Thyroid gland (tissue), 4 donors: ENCODE data around the gene BTNL8. TPM values are rescaled to one million over a fixed set of nuclear protein-coding genes. Genes with fewer than 3 reads are reported as not detected.

Experiments used
- DNase-seq, 2 donors: peaks; one replicate each; pipeline ENCODE4 v3.0.0-alpha.2; 2019
- H3K27ac ChIP-seq, 3 donors: fragments of 200-600 bp; sonication (generic); 1 replicate in 2 of 3; 2 replicates in 1 of 3; pipeline ENCODE4 v1.5.1; 2016 to 2019; ENCODE audit warnings: mild to moderate bottlenecking in 1 of 3, moderate library complexity in 1 of 3
- H3K27me3 ChIP-seq: fragments of 200-600 bp; sonication (generic); one replicate; pipeline ENCODE4 v1.5.1; 2019
- H3K36me3 ChIP-seq, 2 donors: fragments of 200-600 bp; sonication (generic); one replicate each; pipeline ENCODE4 v1.5.1; 2016 to 2019
- H3K4me1 ChIP-seq, 2 donors: fragments of 200-600 bp; sonication (generic); one replicate each; pipeline ENCODE4 v1.5.1; 2017 to 2019
- H3K4me3 ChIP-seq, 3 donors: fragments of 200-600 bp; sonication (generic); replicated peaks in 1 of 3; 1 replicate in 2 of 3; 2 replicates in 1 of 3; pipeline ENCODE4 v1.5.1; 2016; ENCODE audit warnings: mild to moderate bottlenecking in 1 of 3
- H3K9me3 ChIP-seq: fragments of 200-600 bp; sonication (generic); one replicate; pipeline ENCODE4 v1.5.1; 2017
- CTCF ChIP-seq, 6 experiments: fragments of 200-600 bp in 3 of 6; fragments of 450-650 bp in 3 of 6; sonication (generic) in 3 of 6; IDR thresholded peaks; one replicate each; pipeline ENCODE4 v1.5.1; 2016 to 2019; ENCODE audit warnings: antibody characterized with exemption in 6 of 6, mild to moderate bottlenecking in 2 of 6, inconsistent platforms in 1 of 6, moderate library complexity in 1 of 6
- POLR2A ChIP-seq, 2 donors: fragments of 450-650 bp; IDR thresholded peaks; one replicate each; pipeline ENCODE4 v1.6.1; 2017; ENCODE audit warnings: antibody characterized with exemption in 2 of 2, mild to moderate bottlenecking in 2 of 2, moderate library complexity in 1 of 2
- WGBS, 2 donors: methylation state at CpG; one replicate each; pipeline ENCODE4 v1.1.5; 2017; 5-methylcytosine and 5-hydroxymethylcytosine counted together
- intact Hi-C: fragments of 100-400 bp; cut with DNase I; formaldehyde crosslinking; loops from one replicate; pipeline ENCODE4 v1.15.1; 2023
- total RNA-seq, 4 donors: library from RNA; depleted of rRNA; stranded (reverse); fragments of >200 nt; gene quantifications; one replicate each; pipeline ENCODE4 v1.2.3, GENCODE V29; 2016

BTNL8 gene
- total RNA-seq, 4 donors from 2014 or later = 0.89 to 7.1 (median 2.8) TPM

- 76 to 78% methylated on average over 13 of the region's 13 CpGs for WGBS, 2 donors
- peaks cover 27 to 30% of the 10 kb centered on the region in 2 donors for H3K36me3 ChIP-seq
- intact Hi-C loops = no loop called here
Measured at GRCh38 chr5:180853121-180853847, 45.7 kb upstream of the BTNL8 start.

GRCh38 chr5:180853848-180854176 lies 45.1 kb upstream of the BTNL8 start:
- intact Hi-C loops = no loop called here
- 94% methylated on average over 1 of the region's 1 CpG for WGBS, 2 donors
- Histone ChIP-seq H3K9me3 (no peaks in the 10 kb centered on the region), H3K27ac (no peak overlapping the region), H3K27me3 (no peaks in the 10 kb centered on the region), H3K4me1 (peaks cover 12 to 19% of the 10 kb centered on the region in 2 donors), H3K4me3 (no peak overlapping the region), H3K36me3 (peaks cover 24 to 27% of the 10 kb centered on the region in 2 donors)
- no peak for DNase-seq
- no peak for TF ChIP-seq CTCF (IDR thresholded peaks at IDR 0.05)
- no peak for TF ChIP-seq POLR2A (IDR thresholded peaks at IDR 0.05)

More at GRCh38 chr5:180853121-180853847, 45.7 kb upstream of the BTNL8 start:
- H3K4me1 ChIP-seq = peaks cover 12 to 19% of the 10 kb centered on the region in 2 donors
- no peak overlapping the region for H3K4me3 ChIP-seq
- no peak overlapping the region for H3K27ac ChIP-seq
- H3K9me3 ChIP-seq = no peaks in the 10 kb centered on the region
- TF ChIP-seq CTCF (IDR thresholded peaks at IDR 0.05) = no peak
- TF ChIP-seq POLR2A (IDR thresholded peaks at IDR 0.05) = no peak
- no peaks in the 10 kb centered on the region for H3K27me3 ChIP-seq
- DNase-seq = no peak

- 93 to 96% methylated on average over 6 of the region's 6 CpGs for WGBS, 2 donors
- H3K9me3 ChIP-seq = no peaks in the 10 kb centered on the region
- H3K27me3 ChIP-seq = no peaks in the 10 kb centered on the region
- H3K36me3 ChIP-seq = no peaks in the 10 kb centered on the region
- TF ChIP-seq CTCF (IDR thresholded peaks at IDR 0.05) (no peak), POLR2A (IDR thresholded peaks at IDR 0.05) (no peak)
- DNase-seq = no peak
- no peak overlapping the region for H3K4me3 ChIP-seq
- H3K27ac ChIP-seq = no peak overlapping the region
- intact Hi-C loops = no loop called here
- peaks cover 19 to 27% of the 10 kb centered on the region in 2 donors for H3K4me1 ChIP-seq
Measured at GRCh38 chr5:180858586-180858985, 40.4 kb upstream of the BTNL8 start.

GRCh38 chr5:180860273-180860886 lies 38.6 kb upstream of the BTNL8 start:
- DNase-seq = peak in 1 of 2 donors; percentile 33
- Histone ChIP-seq H3K27me3 (no peaks in the 10 kb centered on the region), H3K4me3 (peak overlapping the region; percentile 54 to 95 (median 76)), H3K36me3 (no peaks in the 10 kb centered on the region), H3K9me3 (no peaks in the 10 kb centered on the region), H3K27ac (peak overlapping the region; percentile 67 to 85 (median 81)), H3K4me1 (peaks cover 15 to 22% of the 10 kb centered on the region in 2 donors)
- intact Hi-C loops = loop anchor here (5.0 kb wide), 1 partner anchor 58 kb away; the partner anchor contains the start of gene MGAT1
- 0 to 1% methylated on average over 17 to 18 of the region's 18 CpGs for WGBS, 2 donors
- TF ChIP-seq POLR2A (IDR thresholded peaks at IDR 0.05) (no peak), CTCF (IDR thresholded peaks at IDR 0.05) (peak in 2 of 6 experiments; percentile 18 to 25)
